GM23338 (cell line): ENCODE data around the gene CPSF7. TPM values are rescaled to one million over a fixed set of nuclear protein-coding genes. Genes with fewer than 3 reads are reported as not detected.

Experiments
- ATAC-seq: fragments of 200-7000 bp; cut with Tn5 transposase; 3 replicates; pipeline ENCODE4 v1.9.1; 2020
- DNase-seq: peaks from one replicate; pipeline ENCODE4 v3.0.0-alpha.2; 2015; ENCODE audit warnings: low spot score
- H2AFZ ChIP-seq: fragments of 200-600 bp; sonication (generic); 2 replicates; pipeline ENCODE4 v1.8.0; 2016; ENCODE audit warnings: antibody characterized with exemption, mild to moderate bottlenecking, moderate library complexity
- H3F3A ChIP-seq: fragments of 200-600 bp; sonication (generic); replicated peaks from 2 replicates; pipeline ENCODE4 v1.8.0; 2017; ENCODE audit warnings: antibody characterized with exemption, mixed run types, low read depth
- H3K27ac ChIP-seq: fragments of 200-600 bp; sonication (generic); 2 replicates; pipeline ENCODE4 v1.6.1; 2016; ENCODE audit warnings: low read depth
- H3K27me3 ChIP-seq: fragments of 200-600 bp; sonication (generic); 2 replicates; pipeline ENCODE4 v1.8.0; 2016; ENCODE audit warnings: mild to moderate bottlenecking, mixed run types, moderate library complexity; ENCODE audit not compliant: insufficient read depth
- H3K36me3 ChIP-seq: fragments of 200-600 bp; sonication (generic); 2 replicates; pipeline ENCODE4 v1.8.0; 2016; ENCODE audit warnings: mild to moderate bottlenecking; ENCODE audit not compliant: insufficient read depth
- H3K4me1 ChIP-seq: fragments of 200-600 bp; sonication (generic); 2 replicates; pipeline ENCODE4 v1.8.0; 2016; ENCODE audit warnings: mild to moderate bottlenecking, moderate library complexity; ENCODE audit not compliant: insufficient read depth
- H3K4me2 ChIP-seq: fragments of 200-600 bp; sonication (generic); 2 replicates; pipeline ENCODE4 v1.7.1; 2017; ENCODE audit warnings: mixed run types
- H3K4me3 ChIP-seq: fragments of 200-600 bp; sonication (generic); 2 replicates; pipeline ENCODE4 v1.6.1; 2016; ENCODE audit warnings: mixed run types
- H3K79me2 ChIP-seq: fragments of 200-600 bp; sonication (generic); replicated peaks from 2 replicates; pipeline ENCODE4 v1.8.0; 2017; ENCODE audit warnings: mild to moderate bottlenecking; ENCODE audit not compliant: insufficient read depth
- H3K9me2 ChIP-seq: fragments of 200-600 bp; sonication (generic); 2 replicates; pipeline ENCODE4 v1.8.0; 2017; ENCODE audit not compliant: insufficient read depth
- H4K20me1 ChIP-seq: fragments of 200-600 bp; sonication (generic); replicated peaks from 2 replicates; pipeline ENCODE4 v1.8.0; 2017; ENCODE audit warnings: mild to moderate bottlenecking; ENCODE audit not compliant: insufficient read depth
- H3K27ac Mint-ChIP-seq: 2 replicates; pipeline ENCODE4 v1.8.0; 2020; ENCODE audit warnings: inconsistent platforms, mild to moderate bottlenecking, moderate library complexity, mixed read lengths
- H3K27me3 Mint-ChIP-seq: 3 replicates; pipeline ENCODE4 v1.8.0; 2022; ENCODE audit warnings: low read depth, mild to moderate bottlenecking, moderate library complexity, mixed read lengths, inconsistent platforms; ENCODE audit not compliant: insufficient read depth, poor library complexity
- H3K36me3 Mint-ChIP-seq: 3 replicates; pipeline ENCODE4 v1.8.0; 2021; ENCODE audit warnings: low read depth, mild to moderate bottlenecking, inconsistent platforms, moderate library complexity, mixed read lengths
- H3K4me1 Mint-ChIP-seq: 3 replicates; pipeline ENCODE4 v1.8.0; 2020; ENCODE audit warnings: mild to moderate bottlenecking, inconsistent platforms, mixed read lengths
- H3K4me3 Mint-ChIP-seq: 3 replicates; pipeline ENCODE4 v1.8.0; 2021; ENCODE audit warnings: moderate library complexity, mild to moderate bottlenecking, inconsistent platforms, mixed read lengths
- H3K9me3 Mint-ChIP-seq: 3 replicates; pipeline ENCODE4 v1.8.0; 2020; ENCODE audit warnings: moderate library complexity, mild to moderate bottlenecking, inconsistent platforms, mixed read lengths
- CTCF ChIP-seq, 2 experiments: fragments of 200-600 bp in 1 of 2; sonication (generic) in 1 of 2; conservative IDR thresholded peaks; 2 replicates each; pipeline versions ENCODE4 v1.5.1 to v1.6.1; 2016 to 2017; ENCODE audit warnings: antibody characterized with exemption in 2 of 2, low read depth in 2 of 2, mild to moderate bottlenecking in 2 of 2, moderate library complexity in 1 of 2
- EZH2phosphoT487 ChIP-seq: fragments of 200-600 bp; sonication (generic); IDR thresholded peaks from one replicate; pipeline ENCODE4 v1.8.1; 2018; ENCODE audit warnings: antibody characterized with exemption; ENCODE audit not compliant: unreplicated experiment
- JUNB ChIP-seq: IDR thresholded peaks from one replicate; pipeline ENCODE4 v1.6.1; 2016; ENCODE audit warnings: antibody characterized with exemption; ENCODE audit not compliant: unreplicated experiment
- POLR2AphosphoS5 ChIP-seq: IDR thresholded peaks from 2 replicates; pipeline ENCODE4 v1.6.1; 2016; ENCODE audit warnings: antibody characterized with exemption, low read depth
- REST ChIP-seq: IDR thresholded peaks from one replicate; pipeline ENCODE4 v1.6.1; 2018; ENCODE audit warnings: antibody characterized with exemption; ENCODE audit not compliant: unreplicated experiment
- polyA plus RNA-seq: library from polyadenylated mRNA; unstranded; fragments of >200 nt; fragmentation: Nextera tagmentation; extraction: Ambion mirVana; gene quantifications from 2 replicates; pipeline ENCODE4 v1.2.1, GENCODE V29; 2016
- total RNA-seq: library from RNA; depleted of rRNA; stranded (reverse); fragments of >200 nt; shearing (Covaris generic); gene quantifications from 2 replicates; pipeline ENCODE4 v1.2.3, GENCODE V29; 2014
- TF ChIP-seq, protein P1 (sequence below): fragments of 250-450 bp; sonication (Bioruptor Pico); IDR thresholded peaks from 2 replicates; pipeline ENCODE4 v1.5.0; 2020; ENCODE audit warnings: mild to moderate bottlenecking, moderate library complexity
- TF ChIP-seq, protein P2 (sequence below): IDR thresholded peaks from 2 replicates; pipeline ENCODE4 v1.6.1; 2016; ENCODE audit warnings: antibody characterized with exemption

The CPSF7 gene
- total and polyA plus RNA-seq, 2 experiments from 2014 or later, result 27.4 to 60.6 TPM

GRCh38 chr11:61378713-61379313 lies 51.0 kb downstream of the CPSF7 start:
- TF ChIP-seq CTCF (conservative IDR thresholded peaks at IDR 0.05; ENCODE audit: low read depth in 2 of 2) (no peak), JUNB (no peak)
- H3K27ac Mint-ChIP-seq, result no peak overlapping the region
- Histone ChIP-seq H3K4me3 (no peak overlapping the region), H3F3A (no peaks in the 10 kb centered on the region), H3K4me1 (no peaks in the 10 kb centered on the region), H4K20me1 (no peaks in the 10 kb centered on the region), H3K36me3 (peaks cover 16% of the 10 kb centered on the region; the same call in 1 of the 2 replicates), H3K9me2 (0 out of 2 replicates have a peak, but pooled peaks cover 3% of the 10 kb centered on the region), H3K79me2 (no peaks in the 10 kb centered on the region), H3K27ac (no peak overlapping the region), H2AFZ (no peak overlapping the region), H3K27me3 (no peaks in the 10 kb centered on the region), H3K4me2 (no peak overlapping the region)
- H3K9me3 Mint-ChIP-seq, result peaks cover 15% of the 10 kb centered on the region
- peaks cover 4% of the 10 kb centered on the region for H3K27me3 Mint-ChIP-seq
- no peak for ATAC-seq
- peaks cover 36% of the 10 kb centered on the region for H3K36me3 Mint-ChIP-seq
- no peak for DNase-seq
- H3K4me1 Mint-ChIP-seq, result no peaks in the 10 kb centered on the region
- no peak overlapping the region for H3K4me3 Mint-ChIP-seq

DNA sequence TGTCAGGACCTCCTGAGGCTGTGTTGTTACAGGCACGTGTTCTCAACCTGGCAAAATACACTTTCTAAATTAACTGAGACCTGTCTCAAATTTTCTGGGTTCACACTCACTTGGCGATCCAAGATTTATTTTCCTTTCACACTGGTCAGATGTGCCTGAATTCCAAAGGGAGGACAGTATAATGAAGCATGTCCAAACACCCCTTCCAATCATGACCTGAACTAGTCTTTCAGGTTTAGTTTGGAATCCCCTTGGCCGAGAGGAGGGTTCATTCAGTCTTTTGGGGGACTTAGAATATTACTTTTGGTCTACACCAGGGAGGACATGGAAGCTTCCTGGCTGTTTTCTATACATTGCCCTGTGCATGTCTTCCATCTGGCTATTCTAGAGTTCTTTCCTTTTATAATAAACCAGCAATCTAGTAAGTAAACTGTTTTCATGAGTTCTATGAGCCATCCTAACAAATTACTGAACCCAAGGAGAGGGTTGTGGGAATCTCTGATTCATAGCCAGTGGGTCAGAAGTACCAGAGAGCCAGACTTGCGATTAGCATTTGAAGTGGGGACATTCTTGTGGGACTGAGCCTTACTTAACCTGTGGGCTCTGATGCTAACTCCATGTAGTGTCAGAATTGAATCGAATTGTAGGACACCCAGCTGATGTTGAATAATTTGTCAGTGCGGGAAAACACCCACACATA lies 52.2 kb downstream of the CPSF7 start:
- Histone ChIP-seq H3K27ac (no peak overlapping the region), H3K4me2 (no peak overlapping the region), H3F3A (no peaks in the 10 kb centered on the region), H3K4me1 (no peaks in the 10 kb centered on the region), H3K36me3 (peaks cover 25% of the 10 kb centered on the region; the same call in 1 of the 2 replicates), H2AFZ (no peak overlapping the region), H4K20me1 (no peaks in the 10 kb centered on the region), H3K4me3 (no peak overlapping the region), H3K79me2 (no peaks in the 10 kb centered on the region), H3K9me2 (0 out of 2 replicates have a peak, but pooled peaks cover 3% of the 10 kb centered on the region), H3K27me3 (no peaks in the 10 kb centered on the region)
- Mint-ChIP-seq H3K27me3 (peaks cover 4% of the 10 kb centered on the region), H3K4me3 (no peak overlapping the region), H3K36me3 (peaks cover 46% of the 10 kb centered on the region), H3K4me1 (no peaks in the 10 kb centered on the region), H3K27ac (no peak overlapping the region), H3K9me3 (peaks cover 25% of the 10 kb centered on the region)
- DNase-seq (no peak), ATAC-seq (no peak; the same call in 2 of the 3 replicates)
- TF ChIP-seq EZH2phosphoT487 (no peak), REST (no peak), POLR2AphosphoS5 (no peak)
- TF ChIP-seq, protein P1, sequence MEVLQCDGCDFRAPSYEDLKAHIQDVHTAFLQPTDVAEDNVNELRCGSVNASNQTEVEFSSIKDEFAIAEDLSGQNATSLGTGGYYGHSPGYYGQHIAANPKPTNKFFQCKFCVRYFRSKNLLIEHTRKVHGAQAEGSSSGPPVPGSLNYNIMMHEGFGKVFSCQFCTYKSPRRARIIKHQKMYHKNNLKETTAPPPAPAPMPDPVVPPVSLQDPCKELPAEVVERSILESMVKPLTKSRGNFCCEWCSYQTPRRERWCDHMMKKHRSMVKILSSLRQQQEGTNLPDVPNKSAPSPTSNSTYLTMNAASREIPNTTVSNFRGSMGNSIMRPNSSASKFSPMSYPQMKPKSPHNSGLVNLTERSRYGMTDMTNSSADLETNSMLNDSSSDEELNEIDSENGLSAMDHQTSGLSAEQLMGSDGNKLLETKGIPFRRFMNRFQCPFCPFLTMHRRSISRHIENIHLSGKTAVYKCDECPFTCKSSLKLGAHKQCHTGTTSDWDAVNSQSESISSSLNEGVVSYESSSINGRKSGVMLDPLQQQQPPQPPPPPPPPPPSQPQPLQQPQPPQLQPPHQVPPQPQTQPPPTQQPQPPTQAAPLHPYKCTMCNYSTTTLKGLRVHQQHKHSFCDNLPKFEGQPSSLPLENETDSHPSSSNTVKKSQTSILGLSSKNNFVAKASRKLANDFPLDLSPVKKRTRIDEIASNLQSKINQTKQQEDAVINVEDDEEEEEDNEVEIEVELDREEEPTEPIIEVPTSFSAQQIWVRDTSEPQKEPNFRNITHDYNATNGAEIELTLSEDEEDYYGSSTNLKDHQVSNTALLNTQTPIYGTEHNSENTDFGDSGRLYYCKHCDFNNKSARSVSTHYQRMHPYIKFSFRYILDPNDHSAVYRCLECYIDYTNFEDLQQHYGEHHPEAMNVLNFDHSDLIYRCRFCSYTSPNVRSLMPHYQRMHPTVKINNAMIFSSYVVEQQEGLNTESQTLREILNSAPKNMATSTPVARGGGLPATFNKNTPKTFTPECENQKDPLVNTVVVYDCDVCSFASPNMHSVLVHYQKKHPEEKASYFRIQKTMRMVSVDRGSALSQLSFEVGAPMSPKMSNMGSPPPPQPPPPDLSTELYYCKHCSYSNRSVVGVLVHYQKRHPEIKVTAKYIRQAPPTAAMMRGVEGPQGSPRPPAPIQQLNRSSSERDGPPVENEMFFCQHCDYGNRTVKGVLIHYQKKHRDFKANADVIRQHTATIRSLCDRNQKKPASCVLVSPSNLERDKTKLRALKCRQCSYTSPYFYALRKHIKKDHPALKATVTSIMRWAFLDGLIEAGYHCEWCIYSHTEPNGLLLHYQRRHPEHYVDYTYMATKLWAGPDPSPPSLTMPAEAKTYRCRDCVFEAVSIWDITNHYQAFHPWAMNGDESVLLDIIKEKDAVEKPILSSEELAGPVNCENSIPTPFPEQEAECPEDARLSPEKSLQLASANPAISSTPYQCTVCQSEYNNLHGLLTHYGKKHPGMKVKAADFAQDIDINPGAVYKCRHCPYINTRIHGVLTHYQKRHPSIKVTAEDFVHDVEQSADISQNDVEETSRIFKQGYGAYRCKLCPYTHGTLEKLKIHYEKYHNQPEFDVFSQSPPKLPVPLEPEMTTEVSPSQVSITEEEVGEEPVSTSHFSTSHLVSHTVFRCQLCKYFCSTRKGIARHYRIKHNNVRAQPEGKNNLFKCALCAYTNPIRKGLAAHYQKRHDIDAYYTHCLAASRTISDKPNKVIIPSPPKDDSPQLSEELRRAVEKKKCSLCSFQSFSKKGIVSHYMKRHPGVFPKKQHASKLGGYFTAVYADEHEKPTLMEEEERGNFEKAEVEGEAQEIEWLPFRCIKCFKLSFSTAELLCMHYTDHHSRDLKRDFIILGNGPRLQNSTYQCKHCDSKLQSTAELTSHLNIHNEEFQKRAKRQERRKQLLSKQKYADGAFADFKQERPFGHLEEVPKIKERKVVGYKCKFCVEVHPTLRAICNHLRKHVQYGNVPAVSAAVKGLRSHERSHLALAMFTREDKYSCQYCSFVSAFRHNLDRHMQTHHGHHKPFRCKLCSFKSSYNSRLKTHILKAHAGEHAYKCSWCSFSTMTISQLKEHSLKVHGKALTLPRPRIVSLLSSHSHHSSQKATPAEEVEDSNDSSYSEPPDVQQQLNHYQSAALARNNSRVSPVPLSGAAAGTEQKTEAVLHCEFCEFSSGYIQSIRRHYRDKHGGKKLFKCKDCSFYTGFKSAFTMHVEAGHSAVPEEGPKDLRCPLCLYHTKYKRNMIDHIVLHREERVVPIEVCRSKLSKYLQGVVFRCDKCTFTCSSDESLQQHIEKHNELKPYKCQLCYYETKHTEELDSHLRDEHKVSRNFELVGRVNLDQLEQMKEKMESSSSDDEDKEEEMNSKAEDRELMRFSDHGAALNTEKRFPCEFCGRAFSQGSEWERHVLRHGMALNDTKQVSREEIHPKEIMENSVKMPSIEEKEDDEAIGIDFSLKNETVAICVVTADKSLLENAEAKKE, result no peak
- TF ChIP-seq, protein P2, sequence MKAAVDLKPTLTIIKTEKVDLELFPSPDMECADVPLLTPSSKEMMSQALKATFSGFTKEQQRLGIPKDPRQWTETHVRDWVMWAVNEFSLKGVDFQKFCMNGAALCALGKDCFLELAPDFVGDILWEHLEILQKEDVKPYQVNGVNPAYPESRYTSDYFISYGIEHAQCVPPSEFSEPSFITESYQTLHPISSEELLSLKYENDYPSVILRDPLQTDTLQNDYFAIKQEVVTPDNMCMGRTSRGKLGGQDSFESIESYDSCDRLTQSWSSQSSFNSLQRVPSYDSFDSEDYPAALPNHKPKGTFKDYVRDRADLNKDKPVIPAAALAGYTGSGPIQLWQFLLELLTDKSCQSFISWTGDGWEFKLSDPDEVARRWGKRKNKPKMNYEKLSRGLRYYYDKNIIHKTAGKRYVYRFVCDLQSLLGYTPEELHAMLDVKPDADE, result no peak
